ENCODE results near the gene MUC2.

MUC2 gene

GRCh38 chr11:1067812-1068496 is 6.7 kb upstream of the MUC2 start:
- peaks cover 4% of the 10 kb centered on the region for H3F3A ChIP-seq (ENCODE audit: low read depth)
- no peaks in the 10 kb centered on the region for H3K9me2 ChIP-seq (replicated peaks; ENCODE audit: low read depth, low read length)
- no peaks in the 10 kb centered on the region for H3K27me3 ChIP-seq (ENCODE audit: insufficient read depth, low read length, poor library complexity, severe bottlenecking)
- no peaks in the 10 kb centered on the region for H3K36me3 ChIP-seq (ENCODE audit: insufficient read depth, low read length)
- H3K4me3 ChIP-seq (ENCODE audit: low read length, poor library complexity, severe bottlenecking) = no peak overlapping the region
- H3K4me2 ChIP-seq (ENCODE audit: low read depth, low read length, poor library complexity, severe bottlenecking) = no peak overlapping the region
- no peak overlapping the region for H2AFZ ChIP-seq (ENCODE audit: low read length)
- no peaks in the 10 kb centered on the region for H4K20me1 ChIP-seq (ENCODE audit: insufficient read depth, low read length, poor library complexity, severe bottlenecking)
- H3K4me1 ChIP-seq (ENCODE audit: insufficient read depth, low read length, poor library complexity, severe bottlenecking) = peaks cover 5% of the 10 kb centered on the region
- no peak for TF ChIP-seq CTCF (conservative IDR thresholded peaks at IDR 0.05; ENCODE audit: low read length)
- TF ChIP-seq EZH2phosphoT487 (IDR thresholded peaks at IDR 0.05; ENCODE audit: borderline replicate concordance) = no peak
- no peaks in the 10 kb centered on the region for H3K79me2 ChIP-seq (ENCODE audit: insufficient read depth, low read length)
- H3K9me3 ChIP-seq (ENCODE audit: insufficient read depth, low read depth, low read length) = no peaks in the 10 kb centered on the region
- H3K9ac ChIP-seq (ENCODE audit: low read depth, low read length, poor library complexity, severe bottlenecking) = no peak overlapping the region

GRCh38 chr11:1069740-1070139 is 4.9 kb upstream of the MUC2 start:
- Histone ChIP-seq H3K36me3 (ENCODE audit: insufficient read depth, low read length) (no peaks in the 10 kb centered on the region), H3K9me3 (ENCODE audit: insufficient read depth, low read depth, low read length) (no peaks in the 10 kb centered on the region), H3K4me1 (ENCODE audit: insufficient read depth, low read length, poor library complexity, severe bottlenecking) (no peaks in the 10 kb centered on the region), H4K20me1 (ENCODE audit: insufficient read depth, low read length, poor library complexity, severe bottlenecking) (no peaks in the 10 kb centered on the region), H2AFZ (ENCODE audit: low read length) (no peak overlapping the region), H3K9me2 (replicated peaks; ENCODE audit: low read depth, low read length) (no peaks in the 10 kb centered on the region), H3K27me3 (ENCODE audit: insufficient read depth, low read length, poor library complexity, severe bottlenecking) (no peaks in the 10 kb centered on the region), H3K79me2 (ENCODE audit: insufficient read depth, low read length) (no peaks in the 10 kb centered on the region), H3F3A (ENCODE audit: low read depth) (no peaks in the 10 kb centered on the region), H3K9ac (ENCODE audit: low read depth, low read length, poor library complexity, severe bottlenecking) (no peak overlapping the region), H3K4me2 (ENCODE audit: low read depth, low read length, poor library complexity, severe bottlenecking) (no peak overlapping the region), H3K4me3 (ENCODE audit: low read length, poor library complexity, severe bottlenecking) (no peak overlapping the region)
- TF ChIP-seq EZH2phosphoT487 (IDR thresholded peaks at IDR 0.05; ENCODE audit: borderline replicate concordance) (no peak), CTCF (conservative IDR thresholded peaks at IDR 0.05; ENCODE audit: low read length) (no peak)

GRCh38 chr11:1070594-1071462 is 3.8 kb upstream of the MUC2 start:
- H2AFZ ChIP-seq (ENCODE audit: low read length) = no peak overlapping the region

More at GRCh38 chr11:1070594-1071462, 3.8 kb upstream of the MUC2 start:
- no peaks in the 10 kb centered on the region for H4K20me1 ChIP-seq (ENCODE audit: insufficient read depth, low read length, poor library complexity, severe bottlenecking)
- no peaks in the 10 kb centered on the region for H3K4me1 ChIP-seq (ENCODE audit: insufficient read depth, low read length, poor library complexity, severe bottlenecking)
- no peaks in the 10 kb centered on the region for H3F3A ChIP-seq (ENCODE audit: low read depth)
- no peaks in the 10 kb centered on the region; the same call in 1 of the 2 replicates for H3K9me3 ChIP-seq (ENCODE audit: insufficient read depth, low read depth, low read length)
- H3K4me2 ChIP-seq (ENCODE audit: low read depth, low read length, poor library complexity, severe bottlenecking) = no peak overlapping the region
- no peaks in the 10 kb centered on the region for H3K36me3 ChIP-seq (ENCODE audit: insufficient read depth, low read length)
- no peak overlapping the region for H3K4me3 ChIP-seq (ENCODE audit: low read length, poor library complexity, severe bottlenecking)
- H3K79me2 ChIP-seq (ENCODE audit: insufficient read depth, low read length) = no peaks in the 10 kb centered on the region
- no peaks in the 10 kb centered on the region for H3K9me2 ChIP-seq (replicated peaks; ENCODE audit: low read depth, low read length)
- no peak overlapping the region for H3K9ac ChIP-seq (ENCODE audit: low read depth, low read length, poor library complexity, severe bottlenecking)
- no peaks in the 10 kb centered on the region for H3K27me3 ChIP-seq (ENCODE audit: insufficient read depth, low read length, poor library complexity, severe bottlenecking)
- TF ChIP-seq CTCF (conservative IDR thresholded peaks at IDR 0.05; ENCODE audit: low read length) (no peak), EZH2phosphoT487 (IDR thresholded peaks at IDR 0.05; ENCODE audit: borderline replicate concordance) (no peak)
